GM18873 (cell line): Measurements from ENCODE around the gene ADAMTS2.

Experiments
- ATAC-seq: cut with Tn5 transposase; IDR thresholded peaks from one replicate; pipeline ENCODE4 v1.9.1; 2021; ENCODE audit warnings: mild to moderate bottlenecking, moderate library complexity, moderate number of reproducible peaks; ENCODE audit not compliant: unreplicated experiment, low FRiP score

Gene ADAMTS2

DNA sequence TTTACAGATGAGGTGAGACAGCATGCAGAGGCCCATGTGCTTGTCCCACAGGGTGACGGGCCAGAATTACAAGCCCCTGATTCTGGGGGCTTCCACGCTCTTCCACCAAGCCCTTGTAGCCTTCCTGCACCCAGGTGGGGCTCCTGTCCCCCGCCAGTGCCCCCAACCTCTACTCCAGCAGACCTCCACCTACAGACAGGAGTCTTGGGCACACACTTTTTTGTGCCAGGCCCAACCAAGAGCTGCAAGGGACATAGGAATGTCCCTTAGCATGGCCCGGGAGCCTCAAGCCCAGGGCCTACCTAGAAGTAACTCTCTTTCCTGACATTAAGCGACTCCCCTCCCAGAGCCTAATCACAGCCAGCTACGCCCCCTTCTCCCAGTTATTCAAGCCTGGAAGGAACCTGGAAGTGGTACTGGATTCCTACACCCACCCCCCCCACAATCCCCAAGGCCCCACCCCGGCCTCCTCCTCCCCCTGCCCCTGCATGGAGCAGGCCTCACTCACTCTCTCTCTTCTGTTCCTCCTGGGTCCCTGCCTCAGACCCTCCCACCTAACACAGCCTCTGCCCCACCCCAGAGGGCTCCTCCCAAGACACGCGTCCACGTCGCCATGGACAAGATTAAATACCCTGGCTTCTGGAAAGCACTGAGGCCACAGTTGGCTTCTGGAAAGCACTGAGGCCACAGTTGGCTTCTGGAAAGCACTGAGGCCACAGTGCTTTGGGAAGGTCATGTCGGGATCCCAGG, 30.5 kb downstream of the ADAMTS2 start:
- ATAC-seq, result no peak

GRCh38 chr5:179313849-179314521, 31.3 kb downstream of the ADAMTS2 start:
- no peak for ATAC-seq

- ATAC-seq, result no peak
Observed at GRCh38 chr5:179312557-179313235, 32.6 kb downstream of the ADAMTS2 start.

DNA sequence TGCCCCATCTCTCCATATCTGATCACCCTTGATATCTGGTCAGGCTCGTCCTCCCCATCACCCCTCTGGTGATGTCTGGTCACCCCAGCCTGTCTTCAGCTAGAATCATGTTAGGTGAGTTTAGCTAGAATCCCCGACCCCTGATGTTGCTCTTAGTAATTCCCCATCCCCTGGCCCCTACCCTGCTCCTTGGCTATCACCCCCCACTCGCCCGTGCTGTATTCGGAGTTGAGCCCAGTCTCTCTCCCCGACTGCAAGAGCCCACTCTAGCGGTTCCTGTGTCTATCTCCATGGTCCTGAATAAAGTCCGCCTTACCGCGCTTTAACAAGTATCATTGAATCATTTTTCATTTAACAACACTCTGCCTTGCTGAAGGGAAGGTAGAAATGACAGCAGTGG, 33.7 kb downstream of the ADAMTS2 start:
- ATAC-seq, result no peak

DNA sequence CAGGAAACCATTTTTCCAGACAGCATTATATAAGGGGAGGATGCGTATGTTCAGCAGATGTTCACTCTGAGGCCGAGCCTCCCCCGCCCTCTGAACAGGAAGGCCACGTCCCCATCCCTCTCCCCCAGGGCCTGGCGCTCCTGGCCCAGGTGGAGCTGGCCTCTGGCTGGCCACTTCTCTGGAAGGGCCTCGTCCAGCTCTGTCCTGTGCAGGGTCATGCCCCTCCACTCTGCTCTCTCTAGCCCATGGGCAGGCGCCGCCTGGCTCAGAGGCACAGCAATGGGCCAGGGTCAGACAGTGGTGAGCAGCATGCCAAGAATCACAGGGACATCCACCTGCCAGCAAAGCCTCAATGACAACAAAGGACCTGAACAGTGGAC, 34.2 kb downstream of the ADAMTS2 start:
- no peak for ATAC-seq

- no peak for ATAC-seq
Observed at GRCh38 chr5:179310439-179311090, 34.7 kb downstream of the ADAMTS2 start.

DNA sequence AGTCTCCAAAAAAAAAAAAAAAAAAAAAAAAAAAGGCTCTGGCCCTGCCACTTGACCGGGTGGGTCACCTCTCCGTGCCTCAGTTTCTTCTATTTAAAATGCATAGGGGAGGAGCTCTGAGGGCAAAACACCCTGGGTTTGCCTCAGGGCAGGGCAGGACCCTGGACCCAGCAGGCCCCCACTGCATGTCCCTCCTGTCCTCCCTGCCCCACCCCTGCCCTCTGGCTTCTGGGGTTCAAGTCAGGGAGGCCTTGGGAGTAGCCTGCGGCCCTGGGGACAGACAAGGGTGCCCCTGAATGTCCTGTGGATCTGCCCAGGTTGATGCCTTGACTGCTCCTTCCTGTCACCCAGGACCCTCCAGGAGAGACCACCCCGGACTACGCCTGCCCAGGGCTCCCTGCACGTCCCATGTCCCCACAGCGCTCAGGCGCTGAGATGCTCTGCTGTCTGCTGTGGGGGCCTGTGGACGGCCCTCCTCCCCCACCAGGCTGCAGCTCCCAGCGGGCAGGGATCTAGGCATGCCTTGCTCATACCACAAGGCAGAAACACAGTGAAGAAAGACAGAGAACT, 35.4 kb downstream of the ADAMTS2 start:
- no peak for ATAC-seq

DNA sequence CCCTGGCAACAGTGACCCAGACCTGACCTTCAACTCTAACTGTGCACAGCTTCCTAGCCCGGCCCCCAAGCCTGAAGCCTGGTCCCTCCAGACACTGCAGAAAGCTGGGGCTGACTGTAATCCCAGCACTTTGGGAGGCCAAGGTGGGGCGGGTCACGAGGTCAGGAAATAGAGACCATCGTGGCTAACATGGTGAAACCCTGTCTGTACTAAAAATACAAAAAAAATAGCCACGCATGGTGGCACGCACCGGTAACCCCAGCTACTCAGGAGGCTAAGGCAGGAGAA, 35.9 kb downstream of the ADAMTS2 start:
- no peak for ATAC-seq

GRCh38 chr5:179308563-179309382, 36.5 kb downstream of the ADAMTS2 start:
- ATAC-seq, result no peak

DNA sequence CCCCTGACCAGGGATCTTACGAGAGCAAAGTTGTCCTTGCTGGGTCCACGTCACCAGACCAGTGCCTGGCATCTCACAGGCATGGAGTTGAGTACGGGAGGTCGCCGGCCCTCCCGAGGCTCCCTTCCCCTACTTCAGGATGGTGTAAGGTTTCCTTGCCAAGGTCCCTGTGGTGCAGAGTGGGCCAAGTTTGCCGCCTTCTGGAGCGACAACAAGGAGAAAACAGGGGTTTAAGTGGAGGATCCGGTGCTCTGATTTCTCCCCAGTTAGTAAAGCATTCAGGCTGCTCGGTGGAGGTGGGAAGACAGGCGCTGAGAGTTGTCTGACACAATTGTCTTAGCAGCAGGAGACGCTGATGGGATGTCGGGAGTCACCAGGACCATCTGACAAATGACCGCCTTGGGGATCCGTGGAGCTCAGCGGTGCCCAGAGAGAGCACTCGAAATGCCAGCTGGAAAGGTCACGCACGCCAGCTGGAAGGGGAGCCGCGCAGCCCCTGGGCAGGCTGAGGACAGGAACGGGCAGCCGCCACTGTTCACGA, 37.3 kb downstream of the ADAMTS2 start:
- no peak for ATAC-seq

DNA sequence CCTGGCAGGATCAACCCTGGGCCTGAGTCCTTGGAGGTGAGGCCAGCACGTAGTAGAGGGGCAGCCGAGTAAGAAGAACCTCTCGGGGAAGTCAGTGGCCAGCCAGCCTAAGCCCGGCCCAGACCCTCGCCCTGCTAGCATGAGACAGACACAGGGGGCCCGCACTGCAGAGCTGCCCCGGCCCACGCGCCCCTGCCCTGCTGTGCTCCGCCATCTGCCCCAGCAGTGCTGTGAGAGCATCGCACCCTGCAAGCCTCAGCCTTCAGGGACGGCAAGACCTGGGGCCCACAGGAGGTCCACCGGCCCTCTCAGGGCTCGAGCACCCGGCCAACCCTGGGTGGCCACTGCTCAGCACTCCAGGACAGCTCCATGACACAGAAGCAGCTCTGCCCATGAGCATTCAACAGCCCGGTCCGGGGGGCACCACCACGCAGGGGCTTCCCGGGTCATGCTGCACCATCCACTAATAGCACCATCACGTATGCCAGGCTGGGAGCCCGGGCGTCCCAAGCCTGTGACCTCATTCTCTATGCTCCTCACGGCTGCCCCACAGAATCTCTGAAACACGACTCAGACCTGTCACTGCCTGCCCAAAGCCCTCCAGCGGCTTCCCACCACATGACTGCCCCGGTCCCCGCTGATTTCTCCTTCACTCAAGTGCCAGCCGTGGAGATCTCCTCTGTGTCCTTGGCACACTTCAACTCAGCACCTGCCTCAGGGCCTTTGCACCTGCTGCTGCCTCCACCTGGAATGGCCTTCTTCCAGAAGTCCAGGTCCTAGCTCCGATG, 38.1 kb downstream of the ADAMTS2 start:
- ATAC-seq, result no peak

- ATAC-seq, result no peak
Observed at GRCh38 chr5:179306191-179307012, 38.9 kb downstream of the ADAMTS2 start.

GRCh38 chr5:179304871-179305270, 40.4 kb downstream of the ADAMTS2 start:
- no peak for ATAC-seq

- ATAC-seq, result no peak
Observed at GRCh38 chr5:179304466-179304865, 40.8 kb downstream of the ADAMTS2 start.

DNA sequence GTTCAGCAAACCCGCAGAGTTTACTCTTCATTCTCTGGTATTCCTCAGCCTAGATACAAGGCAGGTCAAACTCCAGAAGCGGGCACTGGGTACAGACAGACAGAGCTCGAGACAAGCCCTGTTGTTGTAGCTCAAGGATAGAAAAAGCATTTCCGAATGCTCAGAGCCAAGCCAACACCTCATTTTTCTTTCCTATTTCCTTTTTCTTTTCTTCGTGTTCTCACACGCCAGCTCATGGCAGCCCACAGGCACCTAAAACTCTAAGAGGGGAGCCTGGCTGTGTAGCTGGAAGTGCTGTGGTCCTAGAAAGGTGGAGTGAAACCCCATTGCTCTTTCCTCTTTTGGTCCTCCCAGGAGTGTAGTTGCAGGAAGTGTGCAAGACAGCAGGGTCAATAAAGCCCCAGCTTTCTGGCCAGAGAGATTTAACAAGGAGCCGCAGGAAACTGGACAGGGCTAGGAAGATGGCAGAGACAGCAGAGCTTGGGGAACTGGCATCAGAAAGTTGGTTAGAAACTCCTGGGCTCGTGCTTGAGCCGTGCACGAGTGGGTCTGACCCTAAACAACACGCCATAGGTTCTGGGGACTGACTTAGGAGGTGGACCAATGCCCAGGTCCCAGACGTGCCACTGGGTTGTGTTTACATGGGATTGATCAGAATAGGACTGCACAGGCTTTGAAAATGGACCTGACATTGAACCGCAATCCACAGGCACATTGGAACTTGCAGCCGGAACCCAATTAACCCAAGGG, 41.6 kb downstream of the ADAMTS2 start:
- ATAC-seq, result no peak

GRCh38 chr5:179302499-179303185, 42.6 kb downstream of the ADAMTS2 start:
- no peak for ATAC-seq

DNA sequence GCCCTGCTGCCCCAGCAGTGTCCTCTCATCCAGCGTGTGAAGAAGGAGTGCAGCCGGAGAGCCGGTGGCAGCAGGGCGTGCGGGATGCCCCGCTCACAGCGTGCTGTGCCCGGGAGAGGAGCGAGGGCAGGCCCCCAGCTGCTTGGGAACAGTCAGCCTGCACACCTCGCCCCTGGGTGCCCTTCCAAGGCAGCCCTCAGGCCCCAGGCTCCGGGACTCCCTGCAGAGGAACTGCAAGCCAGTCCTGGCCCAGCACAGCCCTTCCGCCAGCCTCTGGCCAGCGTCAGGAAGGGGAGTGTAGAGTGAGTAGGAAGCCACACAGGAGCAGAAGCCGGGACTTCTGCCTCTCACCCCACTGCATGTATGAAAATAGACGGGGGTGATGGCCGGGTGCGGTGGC, 43.5 kb downstream of the ADAMTS2 start:
- no peak for ATAC-seq
